Fibroblast of lung (primary cell): ENCODE results near the gene OMP.

Experiments
- CTCF ChIP-seq, 2 donors: IDR thresholded peaks in 1 of 2; conservative IDR thresholded peaks in 1 of 2; 1 replicate in 1 of 2; 2 replicates in 1 of 2; pipeline ENCODE4 v1.5.1; 2011 to 2012; ENCODE audit warnings: low read length in 2 of 2, control low read depth in 1 of 2, inconsistent platforms in 1 of 2, low read depth in 1 of 2, mild to moderate bottlenecking in 1 of 2
- EZH2 ChIP-seq: IDR thresholded peaks from 2 replicates; pipeline ENCODE4 v1.5.1; 2012; ENCODE audit warnings: low read length, control low read depth, mild to moderate bottlenecking; ENCODE audit errors: missing control alignments

GRCh38 chr11:77056814-77057402 is 45.7 kb upstream of the OMP start:
- TF ChIP-seq CTCF (conservative IDR thresholded peaks at IDR 0.05 in 1 of 2, IDR thresholded peaks at IDR 0.05 in 1 of 2; ENCODE audit: low read depth in 1 of 2, low read length in 2 of 2) = no peak
- TF ChIP-seq EZH2 = no peak
